NCI-H446 treated with DMSO at 0.1 percent for 48 hours (cell line): ENCODE results near the gene ERI3.
A peak's percentile ranks its signal among the peaks of the same experiment; 100 is the strongest.

ENCODE experiments used
- DNase-seq: peaks from one replicate; lab custom pipeline; 2025; lab: John Stamatoyannopoulos, UW

ERI3 gene, protein sequence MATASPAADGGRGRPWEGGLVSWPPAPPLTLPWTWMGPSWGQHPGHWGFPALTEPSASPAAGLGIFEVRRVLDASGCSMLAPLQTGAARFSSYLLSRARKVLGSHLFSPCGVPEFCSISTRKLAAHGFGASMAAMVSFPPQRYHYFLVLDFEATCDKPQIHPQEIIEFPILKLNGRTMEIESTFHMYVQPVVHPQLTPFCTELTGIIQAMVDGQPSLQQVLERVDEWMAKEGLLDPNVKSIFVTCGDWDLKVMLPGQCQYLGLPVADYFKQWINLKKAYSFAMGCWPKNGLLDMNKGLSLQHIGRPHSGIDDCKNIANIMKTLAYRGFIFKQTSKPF

GRCh38 chr1:44354840-44355581 lies at the start of gene ERI3:
Gene ERI3 (minus strand): TSS chr1:44355257. CDS start chr1:44355026, 231 bp downstream.
- DNase-seq: peak; percentile 96

DNA sequence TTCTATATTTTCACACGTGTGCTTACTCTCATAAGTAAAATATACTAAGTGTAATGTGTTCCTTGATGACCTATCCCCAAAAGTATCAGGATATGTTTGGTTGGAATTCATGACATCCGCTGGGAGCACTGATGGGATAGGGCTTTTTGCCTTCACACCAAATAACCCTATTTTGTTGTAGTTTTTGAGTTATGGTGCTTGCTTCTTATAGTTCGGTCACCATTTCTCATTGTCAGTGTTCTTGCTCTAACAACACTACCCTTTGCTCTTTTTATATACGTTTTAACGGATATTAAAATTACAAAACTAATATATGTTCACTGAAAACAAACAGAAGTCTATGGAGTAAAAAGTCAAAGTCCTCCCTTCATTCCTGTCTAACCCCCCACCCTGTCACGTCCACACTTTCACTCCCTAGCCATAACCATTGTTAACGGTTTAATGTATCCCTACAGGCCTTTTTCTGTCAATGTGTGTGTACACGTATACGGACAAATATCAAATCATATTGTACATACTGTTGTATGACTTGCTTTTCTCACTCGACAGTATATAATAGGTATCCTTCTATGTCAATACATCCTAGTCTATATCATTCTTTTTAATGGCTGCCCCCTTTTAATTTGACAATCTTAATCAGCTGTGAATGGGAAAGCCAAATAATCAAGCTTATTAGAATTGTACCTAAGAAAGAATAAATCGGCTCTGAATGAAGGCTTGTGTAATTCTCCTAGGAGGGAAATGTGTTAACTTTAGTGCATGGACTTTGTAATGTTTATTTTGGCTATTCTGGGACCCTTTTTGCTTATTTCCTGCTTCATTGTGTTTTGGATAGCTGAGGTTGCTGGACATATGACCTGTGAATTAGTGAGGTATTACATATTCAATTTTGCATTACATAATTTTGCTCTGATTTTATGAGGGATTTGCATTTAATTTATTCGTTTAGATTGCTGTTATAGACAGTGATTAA lies 46.5 kb upstream of the ERI3 start:
- DNase-seq: no peak

DNA sequence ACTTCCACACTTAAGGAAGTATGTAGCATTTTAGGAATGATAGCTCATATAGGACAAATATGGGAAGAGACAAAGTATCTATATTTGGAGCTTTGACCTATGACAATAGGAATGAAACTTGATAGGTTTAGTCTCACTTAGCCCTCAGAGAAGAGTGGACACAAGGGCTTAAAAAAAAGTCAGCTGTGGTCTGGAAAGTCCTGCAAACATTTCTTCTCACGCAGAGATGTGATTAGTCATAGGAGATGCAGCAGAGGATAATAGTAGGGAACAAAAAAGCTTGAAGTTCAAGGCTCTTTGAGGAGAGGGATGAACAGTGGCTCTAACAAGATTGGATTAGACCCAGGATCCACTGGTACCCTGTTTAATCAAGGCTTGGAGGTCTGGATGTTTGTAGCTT lies 35.2 kb upstream of the ERI3 start:
- DNase-seq: no peak

- DNase-seq: no peak
Observed at GRCh38 chr1:44389437-44389836, 34.4 kb upstream of the ERI3 start.

GRCh38 chr1:44388551-44388950 lies 33.5 kb upstream of the ERI3 start:
- DNase-seq: no peak

GRCh38 chr1:44380666-44381177 lies 25.7 kb upstream of the ERI3 start:
- DNase-seq: no peak

DNA sequence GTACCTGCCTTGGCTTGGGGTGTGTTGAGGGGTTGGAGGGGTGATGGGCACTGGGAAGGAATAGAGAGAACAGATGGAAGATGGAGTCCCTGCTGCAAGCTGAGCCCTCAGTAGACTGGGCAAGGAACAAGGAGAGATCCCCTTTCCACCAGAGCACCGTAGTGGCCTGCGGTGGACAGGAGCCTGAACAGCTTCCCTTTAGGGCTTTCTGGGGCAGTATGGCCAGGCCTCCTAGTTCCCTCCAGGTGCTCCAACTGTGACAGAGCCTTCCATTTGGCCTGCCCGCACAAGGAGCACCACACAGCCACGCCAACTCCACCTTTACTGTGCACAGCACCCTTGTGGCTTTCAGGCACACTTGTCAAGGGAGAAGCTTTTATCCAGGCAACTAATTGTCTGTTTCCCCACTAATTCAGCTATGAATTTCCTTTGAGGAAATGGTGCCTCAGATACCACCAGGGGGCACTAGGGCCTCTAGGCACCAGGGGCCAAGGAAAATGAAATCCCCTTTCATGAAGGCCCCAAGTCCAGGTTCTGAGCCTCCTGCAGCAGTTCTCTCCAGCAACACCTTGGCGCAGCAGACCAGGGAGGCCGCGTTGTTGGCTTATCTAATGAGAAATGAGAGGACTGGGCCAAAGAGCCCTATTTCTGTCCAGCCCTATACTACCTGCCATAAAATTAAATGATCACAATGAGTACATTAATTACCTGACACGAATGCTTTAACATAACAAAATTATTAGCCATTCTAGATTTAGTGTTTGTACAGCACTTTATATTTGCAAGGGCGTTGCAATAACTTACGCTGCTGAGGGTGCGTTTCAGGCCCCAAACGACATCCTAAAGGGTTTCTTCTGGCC lies 23.1 kb upstream of the ERI3 start:
- DNase-seq: peak; percentile 1

- no peak for DNase-seq
Observed at GRCh38 chr1:44375547-44375946, 20.5 kb upstream of the ERI3 start.

GRCh38 chr1:44371206-44371605 lies 16.1 kb upstream of the ERI3 start:
- DNase-seq: no peak

DNA sequence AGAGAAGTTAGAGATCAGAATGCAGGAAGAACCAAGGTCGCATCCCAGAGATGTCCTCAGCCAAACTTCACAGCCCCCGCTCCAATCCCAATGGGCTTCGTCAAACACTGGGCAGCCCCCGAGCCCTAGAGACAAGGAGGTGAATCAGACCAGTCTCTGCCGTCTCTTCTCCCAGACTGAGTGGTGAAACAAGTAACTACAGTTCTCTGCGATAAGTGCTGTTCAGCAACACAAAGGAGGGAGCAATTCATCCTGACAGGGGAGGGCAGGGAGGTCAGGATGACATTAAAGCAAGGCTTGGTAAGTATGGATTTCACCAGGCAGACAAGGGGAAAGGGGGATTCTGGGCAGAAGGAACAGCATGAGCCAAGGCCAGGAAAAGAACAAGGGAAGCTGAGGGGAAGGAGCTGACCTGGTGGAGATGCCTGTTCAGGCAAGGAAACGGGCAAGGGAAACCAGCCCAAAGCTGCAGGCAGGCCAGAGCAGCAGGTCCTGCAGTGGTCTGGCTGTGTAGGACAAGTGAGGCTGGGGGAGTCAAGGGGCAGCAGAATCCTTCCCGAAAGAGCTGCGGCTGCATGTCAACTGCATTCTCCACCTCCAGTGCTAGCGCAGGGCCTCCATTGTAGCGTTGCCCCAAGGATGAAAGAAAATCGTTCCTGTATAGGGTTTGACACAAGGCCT lies 13.6 kb upstream of the ERI3 start:
- no peak for DNase-seq

- DNase-seq: no peak
Observed at GRCh38 chr1:44367944-44368343, 12.9 kb upstream of the ERI3 start.

GRCh38 chr1:44366371-44366975 lies 11.4 kb upstream of the ERI3 start:
- no peak for DNase-seq

DNA sequence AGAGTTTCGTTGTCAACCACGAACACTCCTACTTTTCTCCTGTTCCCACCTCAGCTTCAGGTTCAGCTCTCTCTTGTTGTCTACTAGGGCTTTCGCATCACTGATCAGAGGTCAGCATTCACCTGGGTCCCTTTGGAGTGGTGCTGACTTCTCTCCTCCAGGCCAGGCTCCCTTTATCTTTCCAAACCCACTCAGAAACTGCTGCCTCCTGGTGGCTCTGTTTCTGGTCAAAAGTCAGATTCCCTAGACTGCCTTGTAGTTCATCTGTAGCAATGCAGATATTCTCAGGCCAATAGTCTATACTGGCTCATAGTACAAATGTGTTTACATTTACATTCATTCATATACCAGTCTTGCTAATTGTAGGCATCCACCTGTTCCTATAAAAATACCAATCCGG lies 6.4 kb upstream of the ERI3 start:
- DNase-seq: no peak

DNA sequence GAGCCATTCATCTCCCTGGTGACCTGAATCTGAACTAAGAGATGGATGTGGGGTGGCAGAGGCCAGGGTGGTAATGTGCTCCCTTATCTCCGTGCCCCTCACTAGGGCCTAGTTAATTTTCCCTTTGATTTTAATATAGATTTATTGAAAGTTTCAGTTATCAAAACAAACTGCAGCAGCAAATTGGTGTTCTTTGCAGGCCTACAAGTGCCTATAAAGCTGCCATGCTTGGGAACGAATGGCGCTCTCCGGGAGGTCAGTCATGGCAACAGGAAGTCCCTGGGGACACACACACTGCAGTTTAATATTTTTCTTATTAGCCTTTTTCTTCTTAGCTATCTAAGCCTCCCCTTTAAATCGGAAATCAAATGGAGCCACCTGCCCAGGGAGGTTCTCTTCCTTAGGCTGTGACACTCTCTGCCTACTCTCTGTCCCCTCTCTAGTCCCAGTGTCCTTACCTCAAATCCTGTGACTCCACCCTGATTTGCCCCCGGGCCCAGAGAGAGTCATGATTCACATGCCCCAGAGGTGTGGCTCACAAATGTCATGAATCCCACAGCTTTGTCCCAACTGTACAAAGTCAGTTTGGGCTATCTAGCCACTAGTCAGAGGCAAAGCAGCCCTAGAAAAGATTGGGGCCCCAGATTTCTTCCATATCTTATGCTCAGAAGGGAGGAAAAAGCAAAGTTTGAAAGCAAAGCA lies 4.3 kb upstream of the ERI3 start:
- DNase-seq: no peak

DNA sequence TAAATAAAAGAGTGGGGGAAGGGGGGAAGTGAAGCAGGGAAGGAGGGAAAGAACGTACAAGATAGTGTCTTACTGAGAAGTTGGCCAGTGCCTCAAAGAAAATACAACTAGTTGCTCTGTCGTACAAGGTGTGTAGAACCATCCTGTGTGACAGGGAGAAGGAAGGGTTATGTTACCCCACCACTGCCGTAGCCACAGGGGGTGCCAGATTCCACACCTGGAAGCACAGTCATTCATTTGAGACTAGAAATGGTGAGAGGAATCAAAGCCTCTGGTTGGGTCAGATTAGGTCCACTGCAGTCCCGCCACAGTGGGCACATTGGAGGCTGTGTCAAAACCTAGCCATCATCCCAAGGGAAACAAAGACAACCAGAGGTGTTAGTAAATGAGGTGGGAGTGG lies 2.7 kb upstream of the ERI3 start:
- no peak for DNase-seq

DNA sequence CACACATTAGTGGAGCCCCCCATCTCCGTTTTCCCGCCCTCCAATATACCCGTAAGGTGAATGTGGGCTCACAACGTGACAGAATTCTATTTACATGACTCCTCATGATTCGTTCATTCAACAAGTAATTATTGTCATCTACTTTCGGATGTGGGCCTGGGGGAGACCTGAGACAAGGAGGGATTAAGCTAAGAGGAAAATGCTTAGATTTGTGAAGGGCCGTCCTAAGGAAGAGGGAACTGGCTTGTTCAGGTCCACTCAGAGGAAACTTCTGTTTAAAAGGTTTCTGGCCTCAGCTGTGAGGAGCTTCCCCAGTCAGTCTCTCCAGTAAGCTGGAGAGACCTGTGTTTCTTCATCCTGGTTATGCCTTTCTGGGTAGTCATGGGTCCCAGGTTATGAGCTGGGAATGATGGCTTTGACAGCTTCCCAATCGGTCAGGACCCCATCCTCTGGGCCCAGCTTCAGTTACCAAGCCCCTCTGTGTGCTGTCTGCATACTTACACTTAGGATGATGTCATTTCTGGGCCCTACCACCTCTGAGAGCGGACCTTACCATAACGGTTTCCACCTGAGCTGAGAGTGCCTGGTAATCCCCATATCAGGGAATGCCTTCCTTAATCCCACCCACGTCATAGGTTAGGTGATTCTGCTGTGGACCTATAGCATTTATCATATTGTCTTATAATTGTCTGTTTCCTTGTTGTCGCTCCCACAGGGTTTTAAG lies 687 bp upstream of the ERI3 start:
- DNase-seq: no peak

DNA sequence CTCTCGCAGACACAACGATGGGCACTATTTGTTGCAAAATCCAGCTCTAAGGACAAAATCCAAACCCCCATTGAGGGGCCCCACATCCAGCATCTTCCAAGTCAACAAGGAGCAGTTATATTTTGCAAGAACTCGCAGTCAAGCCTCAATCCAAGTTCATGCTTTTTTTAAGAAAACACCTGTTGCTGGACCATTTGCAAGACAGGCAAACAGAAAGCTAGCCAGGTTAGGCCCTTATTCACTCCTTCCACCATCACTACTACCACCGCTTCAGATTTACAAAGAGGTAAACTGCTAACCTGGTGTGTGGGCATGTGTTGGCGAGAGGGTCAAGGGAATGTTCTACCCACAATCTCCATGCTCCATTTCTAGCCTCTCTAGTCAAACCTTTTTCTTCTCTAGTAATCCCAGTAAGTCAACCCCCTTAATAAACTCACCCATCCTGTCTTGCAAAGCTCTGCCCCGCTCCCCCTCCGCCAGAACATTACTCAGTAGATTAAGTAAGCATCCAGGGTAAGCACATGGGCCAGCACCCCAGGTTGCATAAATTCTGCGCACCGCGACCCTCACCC lies 703 bp downstream of the ERI3 start:
- DNase-seq: no peak

DNA sequence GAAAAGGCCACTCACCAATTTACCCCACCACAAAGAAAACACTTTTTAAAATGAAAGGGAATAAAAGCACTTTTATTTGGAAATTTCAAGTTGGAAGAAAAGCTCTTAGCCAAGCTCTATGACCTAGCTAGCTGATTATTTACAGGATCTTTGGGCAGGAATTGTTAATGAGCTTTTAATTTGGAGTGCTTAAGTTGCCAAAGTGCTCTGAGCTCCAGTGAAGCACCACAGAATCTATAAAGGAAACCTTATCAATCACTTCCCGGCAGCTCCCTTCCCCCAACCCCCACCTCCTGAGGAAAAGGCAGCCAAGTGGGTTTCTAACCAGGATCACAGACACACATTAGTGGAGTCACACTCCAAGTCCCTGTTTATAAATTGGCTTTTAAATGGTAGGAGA lies 1.5 kb downstream of the ERI3 start:
- no peak for DNase-seq

DNA sequence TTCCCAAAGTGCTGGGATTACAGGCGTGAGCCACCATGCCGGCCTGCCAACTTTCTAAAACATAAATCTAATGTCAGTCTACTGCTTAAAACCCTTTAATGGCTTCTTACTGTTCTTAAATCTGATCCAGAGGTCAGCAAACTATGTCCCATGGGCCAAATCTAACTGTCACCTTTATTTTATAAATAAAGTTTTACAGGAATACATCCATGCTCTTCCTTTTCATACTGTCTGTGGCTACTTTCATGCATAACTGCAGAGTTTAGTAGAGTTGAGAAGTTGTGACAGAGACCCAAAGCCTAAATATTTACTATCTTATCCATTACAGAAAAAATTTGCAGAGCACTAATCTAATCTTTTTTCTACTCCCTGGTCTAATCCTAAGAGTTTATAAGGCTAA lies 3.8 kb downstream of the ERI3 start:
- no peak for DNase-seq
